Stimulated activated CD4-positive, alpha-beta T cell treated with anti-CD3 and anti-CD28 coated beads, Interleukin-2, amount 100 ng/mL, for 24 hours (primary cell): Measurements from ENCODE around the gene ADGRL3.
"Not testable (repeated sequence)": the region's sequence is repeated elsewhere in the genome, so short reads cannot be mapped to it uniquely, and the experiment has no call there.

Experiments
- DNase-seq, 2 donors: peaks; one replicate each; pipeline ENCODE4 v3.0.0-alpha.2; 2020

ADGRL3 gene

DNA sequence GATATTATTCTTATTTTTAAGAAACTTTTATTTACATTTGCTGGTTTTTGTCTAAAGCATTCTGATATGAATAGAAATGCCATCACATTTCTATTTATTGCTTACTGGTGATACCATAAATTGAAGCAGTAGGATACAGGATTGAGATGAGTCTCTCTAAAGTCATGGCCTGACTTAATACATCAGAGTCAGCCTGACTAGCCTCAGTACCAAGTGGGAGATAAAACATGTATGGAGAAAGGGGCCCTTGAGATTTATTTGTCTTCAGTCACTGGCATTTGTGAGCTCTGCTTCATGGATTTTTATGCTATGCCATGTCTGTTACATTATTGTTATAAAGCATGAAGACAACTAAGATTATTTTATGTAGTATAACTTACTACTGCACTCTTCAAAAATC is 465.5 kb downstream of the ADGRL3 start:
- no peak for DNase-seq

DNA sequence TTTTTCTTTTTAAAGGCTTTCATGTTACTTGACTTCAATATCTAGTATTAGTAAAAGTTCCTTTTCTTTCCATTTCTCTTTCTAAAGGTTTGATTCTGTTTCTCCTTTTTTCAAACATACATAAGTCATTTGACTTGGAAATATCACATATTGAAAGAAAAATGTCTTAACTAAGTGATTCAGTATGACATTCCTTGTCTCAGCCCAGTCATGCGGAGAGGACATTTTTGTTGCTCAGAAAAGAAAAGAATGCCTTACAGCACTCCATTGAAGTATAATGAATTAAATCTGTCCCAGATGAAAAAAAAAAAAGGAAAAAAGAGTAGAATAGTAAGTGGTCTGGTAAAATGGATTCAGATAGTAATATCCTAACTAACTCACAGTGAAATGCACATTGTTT is 466.1 kb downstream of the ADGRL3 start:
- no peak for DNase-seq

DNA sequence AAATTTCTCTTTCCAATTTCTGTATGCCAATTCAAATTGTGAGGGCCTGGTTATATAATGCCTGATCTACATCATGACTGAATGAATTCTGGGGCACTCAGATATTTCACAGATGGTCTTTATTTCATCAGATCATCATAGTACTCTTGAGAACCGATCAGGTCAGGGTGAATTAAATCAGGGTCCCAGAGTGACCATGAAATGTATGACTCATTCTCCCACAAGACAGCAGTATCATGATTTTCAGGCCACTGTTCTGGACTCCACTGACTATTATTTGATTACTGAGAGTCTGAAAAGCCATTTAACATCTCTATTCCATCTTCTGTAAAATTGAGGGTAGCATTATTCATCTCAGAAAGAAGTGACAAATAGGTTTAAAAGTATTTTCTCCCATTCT is 471.5 kb downstream of the ADGRL3 start:
- DNase-seq = no peak

DNA sequence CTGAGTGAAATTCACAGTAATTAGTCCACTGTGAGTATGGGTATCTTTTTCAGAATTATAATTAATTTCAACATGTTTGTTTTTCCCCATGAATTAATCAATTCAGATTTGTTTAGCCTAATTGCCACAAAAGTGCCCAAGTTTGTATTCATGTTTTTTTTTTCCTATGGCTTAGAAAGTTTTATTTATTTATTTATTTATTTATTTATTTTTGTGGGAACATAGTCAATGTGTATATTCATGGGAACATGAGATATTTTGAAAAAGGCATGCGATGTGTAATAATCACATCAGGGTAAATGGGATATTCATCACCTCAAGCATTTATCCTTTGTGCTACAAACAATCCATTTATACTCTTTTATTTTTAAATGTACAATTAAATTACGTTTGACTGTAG is 475.3 kb downstream of the ADGRL3 start:
- no peak for DNase-seq

DNA sequence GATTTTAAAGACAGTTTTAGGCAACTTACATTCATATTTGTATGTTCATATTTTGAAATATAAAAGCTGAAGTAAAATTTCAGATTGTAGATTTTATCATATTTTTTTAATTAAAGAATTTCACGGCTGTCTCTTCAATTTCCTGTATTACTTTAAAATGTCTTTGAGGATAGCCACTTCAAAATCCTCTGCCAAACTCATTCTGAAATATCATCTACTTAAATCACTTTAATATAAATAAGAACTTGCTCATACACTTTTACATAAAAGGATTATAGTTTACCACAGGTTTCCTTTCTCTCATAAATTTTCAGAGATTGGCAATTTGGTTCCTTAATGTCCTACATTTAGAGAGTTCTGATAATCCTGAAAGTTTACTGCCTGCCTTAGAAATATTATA is 478.2 kb downstream of the ADGRL3 start:
- DNase-seq = no peak

DNA sequence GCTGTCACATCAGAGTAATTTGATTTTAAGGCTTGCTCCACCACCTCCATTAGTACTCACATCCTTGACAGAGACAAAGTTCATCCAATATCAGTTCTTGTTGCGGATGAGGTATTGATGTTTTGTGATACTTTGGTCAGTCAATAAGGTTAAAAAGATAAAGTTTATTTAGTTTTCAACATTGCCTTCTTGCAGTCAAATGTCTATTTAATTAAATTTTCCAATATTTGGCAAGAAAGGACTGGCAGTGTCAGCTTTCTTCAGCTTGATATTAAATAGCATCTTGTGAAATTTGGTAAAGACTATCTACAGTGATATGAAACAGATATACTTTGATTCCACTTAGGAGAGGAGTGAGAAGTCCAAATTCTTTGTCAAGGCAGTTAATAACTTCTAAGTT is 493.4 kb downstream of the ADGRL3 start:
- DNase-seq = no peak

DNA sequence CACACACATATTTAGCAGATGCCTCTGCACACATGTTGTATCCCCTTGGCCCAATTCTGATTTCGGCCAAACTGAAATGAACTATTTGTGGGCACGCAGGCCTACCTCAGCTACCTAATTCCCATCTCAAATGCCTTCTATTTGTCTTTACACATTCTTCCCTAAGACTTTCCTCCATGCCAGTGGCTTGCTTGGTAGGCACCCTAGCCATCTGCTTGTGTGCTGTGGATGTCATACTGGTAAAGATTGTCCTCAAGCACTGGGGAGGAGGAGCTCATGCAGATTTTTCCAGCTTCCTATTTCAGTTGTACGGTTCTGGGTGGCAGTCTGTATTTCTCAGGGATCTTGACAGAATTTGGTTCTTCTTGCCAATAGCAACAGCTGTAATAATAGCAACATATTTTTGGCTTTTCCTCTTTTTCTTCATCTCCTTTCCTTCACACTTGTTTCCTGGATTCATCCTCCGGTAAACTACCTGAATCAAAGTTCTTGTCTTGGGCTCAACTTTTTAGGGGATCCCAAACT is 514.3 kb downstream of the ADGRL3 start:
- DNase-seq = no peak

DNA sequence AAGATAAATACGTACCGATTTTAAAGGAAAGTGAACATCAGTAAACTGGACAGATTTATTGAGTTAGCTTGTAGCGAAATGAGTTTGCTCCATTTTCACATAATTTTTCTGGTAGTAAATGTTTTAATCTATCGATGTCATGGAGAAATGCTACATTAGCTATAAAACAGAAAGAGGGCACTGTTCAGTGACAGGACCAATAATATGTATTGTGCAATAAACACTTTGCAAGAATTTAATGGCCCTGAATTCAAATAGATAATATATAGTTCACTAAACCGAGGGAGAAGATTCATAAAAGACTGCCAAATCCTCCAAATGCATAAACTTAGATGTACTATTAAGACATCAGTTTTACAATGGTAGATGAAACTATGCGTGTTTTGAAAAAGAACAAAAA is 516.3 kb downstream of the ADGRL3 start:
- DNase-seq = no peak

DNA sequence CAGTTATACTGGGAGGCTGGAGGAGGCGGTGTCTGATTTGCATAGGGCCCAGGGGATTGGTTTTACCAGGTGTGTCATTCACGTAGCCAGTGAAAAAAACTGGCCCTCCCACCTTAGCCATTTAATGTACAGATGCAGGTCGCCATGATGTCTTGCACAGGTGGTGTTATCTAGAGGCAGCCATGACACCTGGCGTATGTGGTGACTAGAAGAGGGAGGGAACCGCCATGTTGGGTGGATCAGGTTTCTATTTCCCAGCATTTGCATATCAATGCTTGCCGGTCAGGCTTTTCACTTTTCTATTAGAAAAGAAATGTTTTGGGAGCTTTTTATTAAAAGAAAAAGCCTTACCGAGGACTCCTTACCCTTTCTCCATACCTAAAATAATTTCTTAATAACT is 523.4 kb downstream of the ADGRL3 start:
- no peak for DNase-seq

DNA sequence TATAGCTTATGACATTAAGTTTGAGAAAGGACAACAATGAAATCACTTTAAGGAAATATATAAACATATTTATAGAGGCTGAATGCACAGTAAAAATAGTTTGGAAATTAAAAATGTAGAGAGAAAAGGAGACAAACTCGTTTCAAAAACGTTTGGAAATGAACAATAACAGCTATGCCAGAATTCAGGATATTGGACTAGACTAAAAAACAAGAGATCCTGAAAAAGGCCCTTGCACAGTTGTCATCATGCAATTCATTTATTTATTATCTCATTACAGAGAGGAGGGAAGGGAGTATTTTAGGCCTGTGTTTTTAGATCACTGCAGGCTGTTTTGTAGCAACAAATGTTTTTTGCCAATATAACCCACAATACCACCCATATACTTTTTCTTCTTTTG is 527.2 kb downstream of the ADGRL3 start:
- no peak for DNase-seq

DNA sequence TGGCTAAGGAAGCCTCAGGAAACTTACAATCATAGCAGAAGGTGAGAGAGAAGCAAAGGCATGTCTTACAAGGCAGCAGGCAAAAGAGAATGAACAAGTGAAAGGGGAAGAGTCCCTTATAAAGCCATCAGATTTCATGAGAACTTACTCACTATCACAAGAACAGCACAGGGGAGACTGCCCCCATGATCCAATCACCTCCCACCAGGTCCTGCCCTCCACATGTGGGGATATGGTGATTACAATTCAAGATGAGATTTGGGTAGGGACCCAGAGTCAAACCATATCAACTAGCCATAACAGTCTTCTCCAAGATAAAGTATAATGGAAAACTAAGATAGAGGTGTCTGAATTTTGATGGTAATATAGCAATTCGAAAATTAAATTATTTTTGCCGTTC is 534.3 kb downstream of the ADGRL3 start:
- no peak for DNase-seq

DNA sequence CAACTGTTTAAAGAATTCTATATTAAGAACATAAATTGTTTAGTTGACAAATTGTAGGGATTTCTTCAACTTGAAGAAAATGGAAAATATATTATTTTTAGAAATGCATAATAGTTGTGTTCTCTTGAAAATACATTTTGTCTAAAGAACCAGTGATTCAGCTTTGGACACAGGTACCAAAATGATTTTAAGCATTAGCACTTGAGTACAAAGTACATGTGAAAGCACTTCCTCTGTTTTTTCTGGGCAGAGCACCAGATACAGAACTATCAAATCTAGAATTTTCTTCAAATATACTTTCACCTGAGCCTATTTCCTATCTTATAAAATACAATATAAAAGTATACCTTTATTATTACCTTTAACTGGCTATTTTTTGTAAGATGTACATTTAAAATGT is 539.8 kb downstream of the ADGRL3 start:
- no peak for DNase-seq

DNA sequence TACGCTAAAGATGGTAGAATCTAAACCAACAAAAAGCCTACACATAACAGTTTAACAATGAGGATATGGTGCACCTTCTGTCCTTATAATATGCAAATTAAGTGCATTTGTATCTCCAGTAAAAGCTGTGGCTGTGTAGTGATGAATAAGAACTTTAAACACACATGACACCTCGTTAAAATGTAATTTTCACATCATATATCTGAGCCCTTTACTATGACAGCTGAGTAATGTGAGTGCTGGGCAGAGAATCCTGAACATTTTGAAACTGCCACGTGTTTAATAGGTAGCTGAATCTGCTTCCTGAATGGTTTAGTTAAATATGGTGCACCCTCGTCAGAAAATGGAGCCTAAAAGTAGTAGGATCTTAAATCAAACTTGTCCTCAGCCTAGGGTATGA is 540.8 kb downstream of the ADGRL3 start:
- no peak for DNase-seq

DNA sequence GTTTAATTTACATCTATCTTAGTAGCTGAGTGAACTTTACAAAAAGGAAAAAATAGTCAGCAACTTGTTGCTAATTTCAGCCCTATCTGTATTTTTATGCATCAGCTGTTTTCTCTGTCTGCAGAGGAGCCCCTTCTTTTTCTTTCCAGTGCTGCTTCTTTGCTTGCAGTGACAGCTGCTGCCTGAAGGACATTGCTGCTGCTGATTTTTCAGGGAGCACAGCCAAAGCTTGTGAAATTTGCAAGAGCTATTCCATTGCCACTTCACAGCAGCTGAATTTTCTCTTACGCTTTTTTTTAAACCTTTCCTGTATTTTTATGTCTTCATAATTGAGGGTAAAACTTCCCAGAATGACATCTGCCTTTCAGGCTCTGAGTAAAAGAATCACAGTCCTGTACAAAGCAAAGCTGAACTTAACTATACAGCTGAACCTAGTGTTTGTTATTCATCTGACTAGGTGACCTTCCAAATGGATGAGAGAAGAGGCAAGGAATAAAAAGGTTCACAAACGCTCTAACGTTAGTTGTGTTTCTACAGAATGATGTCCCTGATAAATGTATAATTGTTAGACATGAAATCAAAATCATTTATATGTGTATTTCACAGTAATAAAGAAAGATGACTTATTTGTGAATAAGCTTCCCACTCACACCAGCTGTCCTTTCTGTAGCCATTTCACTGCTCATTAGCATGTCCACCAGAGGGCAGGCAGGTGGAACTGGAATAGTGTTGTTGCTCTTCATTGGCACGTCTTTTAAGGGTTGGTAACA is 541.4 kb downstream of the ADGRL3 start:
- no peak for DNase-seq

DNA sequence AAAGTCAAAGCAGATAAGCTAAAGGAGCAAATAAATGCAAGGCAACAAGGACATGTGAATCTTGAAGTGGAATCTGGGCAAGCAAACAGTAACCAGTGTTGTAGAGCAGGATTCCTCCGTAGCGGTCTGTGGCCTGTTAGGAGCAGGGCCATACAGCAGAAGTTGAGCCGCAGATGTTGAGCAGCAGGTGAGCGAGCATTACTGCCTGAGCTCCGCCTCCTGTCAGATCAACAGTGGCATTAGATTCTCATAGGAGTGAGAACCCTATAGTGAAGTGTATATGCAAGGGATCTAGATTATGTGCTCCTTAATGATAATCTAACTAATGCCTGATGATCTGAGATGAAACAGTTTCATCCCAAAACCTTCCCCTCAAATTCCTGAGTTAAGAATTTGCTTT is 550.7 kb downstream of the ADGRL3 start:
- DNase-seq = no peak

DNA sequence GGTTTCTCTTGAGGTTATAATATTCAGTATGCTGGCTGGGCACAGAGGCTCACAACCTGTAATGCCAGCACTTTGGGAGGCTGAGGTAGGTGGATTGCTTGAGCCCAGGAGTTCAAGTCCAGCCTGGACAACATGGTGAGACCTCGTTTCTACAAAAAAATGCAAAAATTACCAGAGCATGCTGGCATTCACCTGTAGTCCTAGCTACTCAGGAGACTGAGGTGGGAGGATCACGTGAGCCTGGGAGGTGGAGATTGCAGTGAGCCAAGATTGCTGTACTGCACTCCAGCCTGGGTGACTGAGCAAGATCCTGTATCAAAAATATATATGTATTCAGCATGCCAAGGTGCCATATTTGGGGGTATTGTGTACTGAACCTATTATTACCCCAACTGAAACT is 552.5 kb downstream of the ADGRL3 start:
- DNase-seq = no peak

DNA sequence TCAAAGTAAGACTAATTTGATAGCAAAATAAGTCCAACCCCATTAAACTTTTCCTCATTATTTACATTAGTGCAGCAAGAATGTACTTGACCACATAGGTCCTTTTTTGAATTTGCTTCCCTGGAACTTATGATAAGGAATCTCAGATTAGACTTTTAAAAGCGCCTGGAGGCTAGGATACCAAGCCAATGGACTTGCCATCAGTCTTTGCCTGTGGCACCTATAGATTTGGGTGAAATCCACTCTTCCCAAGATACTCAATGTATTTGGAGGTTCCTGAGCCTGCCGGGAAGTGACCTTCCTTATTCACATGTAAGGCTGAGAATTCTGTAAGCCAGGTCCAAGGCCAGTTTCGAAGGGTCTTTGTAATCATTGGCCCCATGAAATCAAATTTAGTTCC is 553.6 kb downstream of the ADGRL3 start:
- no peak for DNase-seq

DNA sequence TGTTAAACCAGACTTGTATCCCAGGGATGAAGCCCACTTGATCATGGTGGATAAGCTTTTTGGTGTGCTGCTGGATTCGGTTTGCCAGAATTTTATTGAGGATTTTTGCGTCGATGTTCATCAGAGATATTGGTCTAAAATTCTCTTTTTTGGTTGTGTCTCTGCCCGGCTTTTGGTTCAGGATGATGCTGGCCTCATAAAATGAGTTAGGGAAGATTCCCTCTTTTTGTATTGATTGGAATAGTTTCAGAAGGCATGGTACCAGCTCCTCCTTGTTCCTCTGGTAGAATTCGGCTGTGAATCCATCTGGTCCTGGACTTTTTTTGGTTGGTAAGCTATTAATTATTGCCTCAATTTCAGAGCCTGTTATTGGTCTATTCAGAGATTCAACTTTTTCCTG is 556.8 kb downstream of the ADGRL3 start:
- DNase-seq = not testable (repeated sequence)

DNA sequence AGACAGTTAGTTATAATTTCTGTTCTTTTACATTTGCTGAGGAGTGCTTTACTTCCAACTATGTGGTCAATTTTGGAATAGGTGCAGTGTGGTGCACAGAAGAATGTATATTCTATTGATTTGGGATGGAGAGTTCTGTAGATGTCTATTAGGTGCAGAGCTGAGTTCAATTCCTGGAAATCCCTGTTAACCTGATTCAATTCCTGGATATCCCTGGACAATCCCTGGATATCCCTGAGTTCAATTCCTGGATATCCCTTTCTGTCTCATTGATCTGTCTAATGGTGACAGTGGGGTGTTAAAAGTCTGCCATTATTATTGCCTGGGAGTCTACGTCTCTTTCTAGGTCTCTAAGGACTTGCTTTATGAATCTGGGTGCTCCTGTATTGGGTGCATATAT is 557.9 kb downstream of the ADGRL3 start:
- DNase-seq = not testable (repeated sequence)

DNA sequence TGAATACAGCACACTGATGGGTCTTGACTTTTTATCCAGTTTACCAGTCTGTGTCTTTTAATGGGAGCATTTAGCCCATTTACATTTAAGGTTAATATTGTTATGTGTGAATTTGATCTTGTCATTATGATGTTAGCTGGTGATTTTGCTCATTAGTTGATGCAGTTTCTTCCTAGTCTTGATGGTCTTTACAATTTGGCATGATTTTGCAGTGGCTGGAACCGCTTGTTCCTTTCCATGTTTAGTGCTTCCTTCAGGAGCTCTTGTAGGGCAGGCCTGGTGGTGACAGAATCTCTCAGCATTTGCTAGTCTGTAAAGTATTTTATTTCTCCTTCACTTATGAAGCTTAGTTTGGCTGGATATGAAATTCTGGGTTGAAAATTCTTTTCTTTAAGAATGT is 558.5 kb downstream of the ADGRL3 start:
- not testable (repeated sequence) for DNase-seq

DNA sequence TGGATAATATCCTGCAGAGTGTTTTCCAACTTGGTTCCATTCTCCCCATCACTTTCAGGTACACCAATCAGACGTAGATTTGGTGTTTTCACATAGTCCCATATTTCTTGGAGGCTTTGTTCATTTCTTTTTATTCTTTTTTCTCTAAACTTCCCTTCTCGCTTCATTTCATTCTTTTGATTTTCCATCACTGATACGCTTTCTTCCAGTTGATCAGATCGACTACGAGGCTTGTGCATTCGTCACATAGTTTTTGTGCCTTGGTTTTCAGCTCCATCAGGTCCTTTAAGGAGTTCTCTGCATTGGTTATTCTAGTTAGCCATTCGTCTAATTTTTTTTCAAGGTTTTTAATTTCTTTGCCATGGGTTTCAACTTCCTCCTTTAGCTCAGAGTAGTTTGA is 559.1 kb downstream of the ADGRL3 start:
- DNase-seq = not testable (repeated sequence)

DNA sequence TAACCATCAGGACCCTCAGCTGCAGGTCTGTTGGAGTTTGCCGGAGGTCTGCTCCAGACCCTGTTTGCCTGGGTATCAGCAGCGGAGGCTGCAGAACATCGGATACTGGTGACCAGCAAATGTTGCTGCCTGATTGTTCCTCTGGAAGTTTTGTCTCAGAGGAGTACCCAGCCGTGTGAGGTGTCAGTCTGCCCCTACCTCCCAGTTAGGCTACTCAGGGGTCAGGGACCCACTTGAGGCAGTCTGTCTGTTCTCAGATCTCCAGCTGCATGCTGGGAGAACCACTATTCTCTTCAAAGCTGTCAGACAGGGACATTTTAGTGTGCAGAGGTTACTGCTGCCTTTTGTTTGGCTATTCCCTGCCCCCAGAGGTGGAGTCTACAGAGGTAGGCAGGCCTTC is 559.8 kb downstream of the ADGRL3 start:
- DNase-seq = not testable (repeated sequence)

DNA sequence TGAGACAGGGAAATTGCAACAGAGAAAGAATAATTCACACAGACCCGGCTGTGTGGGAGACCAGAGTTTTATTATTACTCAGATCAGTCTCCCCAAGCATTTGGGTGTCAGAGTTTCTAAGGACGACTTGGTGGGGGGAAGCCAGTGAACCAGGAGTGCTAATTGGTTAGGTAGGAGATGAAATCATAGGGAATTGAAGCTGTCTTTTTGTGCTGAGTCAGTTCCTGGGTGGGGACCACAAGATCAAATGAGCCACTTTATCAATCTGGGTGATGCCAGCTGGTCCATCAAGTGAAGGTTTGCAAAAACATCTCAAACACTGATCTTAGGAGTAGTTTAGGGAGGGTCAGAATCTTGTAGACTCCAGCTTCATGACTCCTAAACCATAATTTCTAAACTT is 560.7 kb downstream of the ADGRL3 start:
- DNase-seq = no peak

DNA sequence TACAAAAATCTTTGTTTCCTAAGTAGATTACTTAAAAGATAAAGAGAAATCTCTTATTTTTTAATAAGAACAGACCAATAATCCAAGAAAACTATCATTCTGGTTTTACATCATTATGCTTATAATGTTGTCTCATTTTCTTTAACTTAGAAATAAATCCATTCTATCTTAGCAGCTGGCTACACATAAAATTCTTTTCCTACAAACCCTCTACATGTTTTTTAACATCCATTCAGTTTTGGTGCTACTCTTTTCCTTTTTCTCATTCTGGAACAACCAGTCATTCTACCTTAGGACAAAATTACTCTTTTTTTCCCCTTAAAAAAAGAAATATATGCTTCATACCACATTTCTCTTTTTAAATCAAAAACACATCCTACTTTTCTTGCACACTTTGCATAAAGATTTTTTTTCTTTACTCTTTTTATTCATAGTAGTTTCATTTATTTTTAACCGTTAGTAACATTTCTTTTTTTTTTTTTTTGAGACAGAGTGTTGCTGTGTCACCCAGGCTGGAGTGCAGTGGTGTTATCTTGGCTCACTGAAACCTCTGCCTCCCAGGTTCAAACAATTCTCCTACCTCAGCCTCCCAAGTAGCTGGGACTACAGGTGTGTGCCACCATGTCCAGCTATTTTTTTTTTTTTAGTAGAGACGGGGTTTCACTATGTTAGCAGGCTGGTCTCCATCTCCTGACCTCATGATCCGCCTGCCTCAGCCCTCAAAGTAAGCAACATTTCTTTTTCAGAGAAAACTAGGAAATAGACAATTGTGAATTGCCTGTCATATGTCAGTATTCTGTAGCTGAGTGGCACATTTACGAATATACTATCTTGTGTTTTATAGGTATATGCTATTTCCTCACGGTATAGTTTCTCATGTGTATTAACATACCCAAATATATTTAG is 562.8 kb downstream of the ADGRL3 start:
- no peak for DNase-seq
